K562 (cell line): ENCODE data around the gene ESRRB. TPM values are rescaled to one million over a fixed set of nuclear protein-coding genes. Genes with fewer than 3 reads are reported as not detected.

Source experiments
- ATAC-seq: fragments of 200-7000 bp; cut with Tn5 transposase; 3 replicates; pipeline ENCODE4 v1.9.1; 2020; ENCODE audit warnings: moderate library complexity
- BruUV-seq: library from RNA; stranded (reverse); fragments of 400-500 nt; replicated peaks from 2 replicates; lab custom pipeline; 2021; lab: Mats Ljungman, UMichigan
- CTCF ChIA-PET: fragments of 300-600 bp; formaldehyde crosslinking; extraction: SDS; loops from one replicate; lab custom pipeline; 2021; ENCODE audit warnings: low intra/inter-chr PET ratio; lab: Yijun Ruan, JAX
- POLR2A ChIA-PET: fragments of 300-600, 350-650 bp; sonication (Branson Sonifier 250); formaldehyde crosslinking; extraction: SDS; loops from one replicate; lab custom pipeline; 2021; ENCODE audit warnings: antibody characterized with exemption, inconsistent platforms; lab: Yijun Ruan, JAX
- DNase-seq, 4 experiments: peaks; one replicate each; pipeline versions ENCODE4 v3.0.0 to v3.0.0-alpha.2; 2011 to 2018; ENCODE audit warnings: low spot score in 3 of 4, mixed read lengths in 3 of 4; ENCODE audit errors: extremely low read depth in 1 of 4
- FAIRE-seq: peaks from 2 replicates; lab custom pipeline; 2011; peaks lifted over from hg19 to GRCh38; lab: Jason Lieb, UNC
- H2AFZ ChIP-seq: 2 replicates; pipeline ENCODE4 v1.6.0; 2011; ENCODE audit warnings: low read depth, low read length, control low read depth, inconsistent platforms
- H3K27ac ChIP-seq: fragments of 200-600 bp; 3 replicates; pipeline ENCODE4 v1.8.0; 2011; ENCODE audit warnings: low read depth, mild to moderate bottlenecking, control low read depth, inconsistent platforms, low read length, moderate library complexity, mixed read lengths; ENCODE audit errors: extremely low read depth
- H3K27me3 ChIP-seq, 2 experiments: fragments of 300-600 bp in 1 of 2; 2 replicates in 1 of 2; 3 replicates in 1 of 2; pipeline versions ENCODE4 v1.6.0 to v1.8.0; 2011; ENCODE audit warnings: inconsistent platforms in 2 of 2, low read length in 2 of 2, mild to moderate bottlenecking in 1 of 2, mixed read lengths in 1 of 2, moderate library complexity in 1 of 2; ENCODE audit not compliant: control insufficient read depth in 2 of 2, insufficient read depth in 2 of 2
- H3K36me3 ChIP-seq: fragments of 300-600 bp; 3 replicates; pipeline ENCODE4 v1.8.0; 2011; ENCODE audit warnings: mild to moderate bottlenecking, low read length, inconsistent platforms; ENCODE audit not compliant: control insufficient read depth, insufficient read depth
- H3K4me1 ChIP-seq, 2 experiments: fragments of 200-600 bp in 1 of 2; replicated peaks in 1 of 2; 2 replicates in 1 of 2; 3 replicates in 1 of 2; pipeline versions ENCODE4 v1.5.1 to v1.8.0; 2011; ENCODE audit warnings: inconsistent platforms in 2 of 2, low read length in 2 of 2, mild to moderate bottlenecking in 1 of 2, mixed read lengths in 1 of 2, moderate library complexity in 1 of 2; ENCODE audit not compliant: control insufficient read depth in 2 of 2, insufficient read depth in 2 of 2
- H3K4me2 ChIP-seq: 2 replicates; pipeline ENCODE4 v1.6.1; 2011; ENCODE audit warnings: low read length, control low read depth, inconsistent platforms, mixed read lengths; ENCODE audit not compliant: insufficient read depth
- H3K4me3 ChIP-seq: fragments of 200-600 bp; sonication (generic), shearing (Covaris generic); 2 replicates; pipeline ENCODE4 v1.5.1; 2016; ENCODE audit warnings: control low read depth, inconsistent platforms
- H3K79me2 ChIP-seq: fragments of 200-600 bp; 3 replicates; pipeline ENCODE4 v1.8.0; 2011; ENCODE audit warnings: low read length, inconsistent platforms; ENCODE audit not compliant: control insufficient read depth, insufficient read depth
- H3K9ac ChIP-seq, 2 experiments: 2 replicates each; pipeline versions ENCODE4 v1.6.0 to v1.6.1; 2011; ENCODE audit warnings: low read depth in 2 of 2, low read length in 2 of 2, control low read depth in 1 of 2, inconsistent platforms in 1 of 2, mild to moderate bottlenecking in 1 of 2, mixed read lengths in 1 of 2; ENCODE audit not compliant: insufficient read depth in 1 of 2
- H3K9me1 ChIP-seq: one replicate; pipeline ENCODE4 v1.6.0; 2011; ENCODE audit warnings: inconsistent platforms, mild to moderate bottlenecking, low read length, moderate library complexity; ENCODE audit not compliant: control insufficient read depth, insufficient read depth
- H3K9me3 ChIP-seq: replicated peaks from 2 replicates; pipeline ENCODE4 v1.5.1; 2011; ENCODE audit warnings: low read depth, low read length, inconsistent platforms; ENCODE audit not compliant: control insufficient read depth, insufficient read depth
- H4K20me1 ChIP-seq: replicated peaks from 2 replicates; pipeline ENCODE4 v1.6.1; 2011; ENCODE audit warnings: low read length, inconsistent platforms, mixed read lengths; ENCODE audit not compliant: control insufficient read depth, insufficient read depth
- MEIS2 ChIP-seq: fragments of 450-650 bp; IDR thresholded peaks from 2 replicates; pipeline ENCODE4 v1.6.1; 2014; ENCODE audit warnings: mild to moderate bottlenecking; ENCODE audit not compliant: partially characterized antibody
- ZKSCAN3 ChIP-seq: fragments of 250-450 bp; sonication (Bioruptor Pico); IDR thresholded peaks from 2 replicates; pipeline ENCODE4 v1.4.0; 2020
- WGBS: fragments of 100-300 bp; shearing (Covaris generic); methylation state at CpG from one replicate; pipeline ENCODE4 v1.1.6; 2016; ENCODE audit warnings: low coverage, mixed read lengths; ENCODE audit not compliant: insufficient coverage; ENCODE audit errors: missing lambda C conversion rate; 5-methylcytosine and 5-hydroxymethylcytosine counted together
- in situ Hi-C: fragments of 300-500 bp; cut with MboI; formaldehyde crosslinking; loops from 4 replicates; pipeline ENCODE4 v1.15.0; 2018; ENCODE audit warnings: inconsistent platforms, mixed read lengths
- intact Hi-C: fragments of 100-400 bp; cut with micrococcal nuclease; formaldehyde crosslinking; loops from 2 replicates; pipeline ENCODE4 v1.14.2; 2022
- polyA plus RNA-seq, 8 experiments: library from polyadenylated mRNA; depleted of rRNA in 4 of 8; stranded (reverse) in 5 of 8; unstranded in 3 of 8; fragments of >200 nt; fragmentation: Nextera tagmentation in 2 of 8; fragmentation: Illumina TruSeq in 1 of 8; extraction: Ambion mirVana in 2 of 8; extraction: Trizol in 1 of 8; gene quantifications; 2 replicates each; pipeline versions ENCODE4 v1.2.1 to v1.2.3, GENCODE V29; 2011 to 2014; ENCODE audit warnings: inconsistent platforms in 1 of 8, missing spikeins in 1 of 8
- total RNA-seq, 7 experiments: library from RNA; depleted of rRNA in 6 of 7; stranded (reverse); fragments of >200 nt in 6 of 7; fragmentation: Illumina TruSeq in 2 of 7; extraction: Trizol in 2 of 7; gene quantifications; 2 replicates each; pipeline versions ENCODE4 v1.2.1 to v1.2.3, GENCODE V29; 2011 to 2021; ENCODE audit warnings: low replicate concordance in 1 of 7
- TF ChIP-seq, protein P1 (sequence below), 2 experiments: IDR thresholded peaks in 1 of 2; conservative IDR thresholded peaks in 1 of 2; 2 replicates each; pipeline ENCODE4 v1.6.1; 2016; ENCODE audit warnings: low read depth in 2 of 2, mild to moderate bottlenecking in 1 of 2, missing compliant biosample characterization in 1 of 2, missing genetic modification characterization in 1 of 2, moderate library complexity in 1 of 2
- TF ChIP-seq, protein P2 (sequence below): fragments of 450-650 bp; IDR thresholded peaks from 2 replicates; pipeline ENCODE4 v1.6.1; 2016

The ESRRB gene
- total and polyA plus RNA-seq, 9 of the 15 experiments (the other 6 are each of a cell fraction or from before 2014, with no cell fraction given), result 3.2 to 24.7 (median 14.5) TPM

DNA sequence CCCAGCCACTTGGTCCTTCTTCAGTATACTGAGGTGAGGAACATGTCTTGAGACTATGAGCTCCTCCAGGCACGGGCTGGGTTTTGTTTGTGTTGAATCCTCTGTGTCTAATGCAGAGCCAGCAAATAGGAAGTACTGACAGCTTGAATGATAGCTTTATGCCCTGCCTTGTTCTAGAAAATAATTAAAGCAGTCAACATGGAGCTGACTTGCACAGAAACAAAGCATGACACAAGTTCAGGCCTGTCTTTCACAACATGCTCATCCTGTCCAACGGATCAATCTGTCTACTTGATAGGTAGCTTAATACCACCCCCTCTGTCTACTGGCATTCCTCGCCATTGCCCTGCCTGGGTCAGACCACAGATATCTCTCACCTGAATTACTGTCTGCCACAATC is 140.9 kb downstream of the ESRRB start:
- WGBS, result 5% methylated on average over 3 of the region's 3 CpGs
- ATAC-seq (no peak), FAIRE-seq (no peak)
- POLR2A ChIA-PET, result no interaction called here
- Histone ChIP-seq H3K4me2 (no peak overlapping the region), H3K9ac (no peak overlapping the region), H3K36me3 (no peaks in the 10 kb centered on the region), H3K27me3 (peaks cover 3 to 27% of the 10 kb centered on the region in 2 experiments; a peak in 3 of 5 replicates), H4K20me1 (no peaks in the 10 kb centered on the region)
- BruUV-seq, result no TSS peak
- TF ChIP-seq ZKSCAN3, result no peak
- peak; percentile 20 for TF ChIP-seq MEIS2
- TF ChIP-seq, protein P1, sequence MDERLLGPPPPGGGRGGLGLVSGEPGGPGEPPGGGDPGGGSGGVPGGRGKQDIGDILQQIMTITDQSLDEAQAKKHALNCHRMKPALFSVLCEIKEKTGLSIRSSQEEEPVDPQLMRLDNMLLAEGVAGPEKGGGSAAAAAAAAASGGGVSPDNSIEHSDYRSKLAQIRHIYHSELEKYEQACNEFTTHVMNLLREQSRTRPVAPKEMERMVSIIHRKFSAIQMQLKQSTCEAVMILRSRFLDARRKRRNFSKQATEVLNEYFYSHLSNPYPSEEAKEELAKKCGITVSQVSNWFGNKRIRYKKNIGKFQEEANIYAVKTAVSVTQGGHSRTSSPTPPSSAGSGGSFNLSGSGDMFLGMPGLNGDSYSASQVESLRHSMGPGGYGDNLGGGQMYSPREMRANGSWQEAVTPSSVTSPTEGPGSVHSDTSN (CRISPR knock-in tag; IDR thresholded peaks at IDR 0.05; ENCODE audit: low read depth), result no peak
- TF ChIP-seq, protein P1 (tag; conservative IDR thresholded peaks at IDR 0.05; ENCODE audit: low read depth), result 0 out of 2 replicates have a peak, but pooled peaks have one; percentile 25
- TF ChIP-seq, protein P2, sequence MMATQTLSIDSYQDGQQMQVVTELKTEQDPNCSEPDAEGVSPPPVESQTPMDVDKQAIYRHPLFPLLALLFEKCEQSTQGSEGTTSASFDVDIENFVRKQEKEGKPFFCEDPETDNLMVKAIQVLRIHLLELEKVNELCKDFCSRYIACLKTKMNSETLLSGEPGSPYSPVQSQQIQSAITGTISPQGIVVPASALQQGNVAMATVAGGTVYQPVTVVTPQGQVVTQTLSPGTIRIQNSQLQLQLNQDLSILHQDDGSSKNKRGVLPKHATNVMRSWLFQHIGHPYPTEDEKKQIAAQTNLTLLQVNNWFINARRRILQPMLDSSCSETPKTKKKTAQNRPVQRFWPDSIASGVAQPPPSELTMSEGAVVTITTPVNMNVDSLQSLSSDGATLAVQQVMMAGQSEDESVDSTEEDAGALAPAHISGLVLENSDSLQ, result 0 out of 2 replicates have a peak, but pooled peaks have one; percentile 11
- TF ChIP-seq, all 486 proteins: peak for 3
- CTCF ChIA-PET, result no interaction called here
- Histone ChIP-seq H3K79me2 (no peaks in the 10 kb centered on the region), H3K27ac (no peak overlapping the region), H3K4me1 (no peaks in the 10 kb centered on the region), H2AFZ (no peak overlapping the region), H3K4me3 (no peak overlapping the region), H3K9me1 (no peaks in the 10 kb centered on the region), H3K9me3 (no peaks in the 10 kb centered on the region)
- in situ Hi-C loops, result no loop called here
- DNase-seq, result no peak
- intact Hi-C loops, result no loop called here
